ENCODE measurements around the gene DHCR7. TPM values are rescaled to one million over a fixed set of nuclear protein-coding genes. Genes with fewer than 3 reads are reported as not detected.

Gene DHCR7
- polyA plus RNA-seq, 1 donor from 2014 or later = 30.1 TPM

DNA sequence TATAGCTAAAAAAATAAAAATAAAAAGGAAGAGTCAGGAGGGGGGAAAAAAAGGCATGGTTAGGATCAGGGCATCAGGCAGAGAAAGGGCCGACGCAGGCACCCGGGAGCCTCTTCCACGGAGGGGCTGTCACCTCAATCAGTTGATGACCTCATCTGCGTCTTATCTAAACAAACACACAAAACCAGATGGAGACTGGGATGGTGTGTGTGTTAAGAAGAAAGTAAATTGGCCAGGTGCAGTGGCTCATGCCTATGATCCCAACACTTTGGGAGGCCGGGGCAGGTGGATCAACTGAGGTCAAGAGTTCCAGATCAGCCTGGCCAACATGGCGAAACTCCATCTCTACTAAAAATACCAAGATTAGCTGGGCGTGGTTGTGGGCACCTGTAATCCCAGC lies 63.6 kb downstream of the DHCR7 start:
- TF ChIP-seq SMC3 (conservative IDR thresholded peaks at IDR 0.05; ENCODE audit: poor library complexity) = no peak
- H3K4me3 ChIP-seq (ENCODE audit: low read length) = no peak overlapping the region
- no peak overlapping the region for H3K4me2 ChIP-seq (ENCODE audit: low read length)
- no peak overlapping the region for H2AFZ ChIP-seq (ENCODE audit: low read depth, low read length)
- no peaks in the 10 kb centered on the region for H3K9me3 ChIP-seq (ENCODE audit: low read length)
- no peaks in the 10 kb centered on the region for H3K79me2 ChIP-seq (replicated peaks; ENCODE audit: insufficient read depth, low read length)
- no peaks in the 10 kb centered on the region for H4K20me1 ChIP-seq (ENCODE audit: insufficient read depth)
- H3K9ac ChIP-seq (ENCODE audit: low read length) = no peak overlapping the region
- H3K27ac ChIP-seq (ENCODE audit: low read length) = no peak overlapping the region
- no peaks in the 10 kb centered on the region for H3K9me2 ChIP-seq (ENCODE audit: insufficient read depth, low read length)
- no peaks in the 10 kb centered on the region for H3K27me3 ChIP-seq (ENCODE audit: insufficient read depth, low read depth, low read length)
- H3K36me3 ChIP-seq (ENCODE audit: insufficient read depth, low read length) = no peaks in the 10 kb centered on the region
- no peaks in the 10 kb centered on the region for H3F3A ChIP-seq (ENCODE audit: insufficient read depth, low read length, poor library complexity, severe bottlenecking)

Small RNA genes lying within 50 kb of the gene (small RNA-seq; reads per million reads assigned to genes)
- gene MIR6754 = 0 to 1.0 (median 0) reads per million in 3 experiments

Other genes starting within 250 kb of the DHCR7 start
- gene SHANK2, start 195.8 kb downstream of the DHCR7 start, polyA plus RNA-seq = 13.6 and 19.7 TPM in 2 replicates
- 66.9 and 76.8 TPM in 2 replicates for gene NADSYN1, start 4.8 kb upstream of the DHCR7 start, polyA plus RNA-seq
- 0.56 and 1.2 TPM in 2 replicates for gene KRTAP5-7, start 78.9 kb upstream of the DHCR7 start, polyA plus RNA-seq
- not detected in 2 replicates for gene KRTAP5-8, start 89.6 kb upstream of the DHCR7 start, polyA plus RNA-seq
- gene KRTAP5-9, start 100.0 kb upstream of the DHCR7 start, polyA plus RNA-seq = not detected in 2 replicates
- gene KRTAP5-10, start 117.2 kb upstream of the DHCR7 start, polyA plus RNA-seq = 0.62 TPM in 1 of 2 replicates, not detected in the other
- not detected in 2 replicates for gene KRTAP5-11, start 134.5 kb upstream of the DHCR7 start, polyA plus RNA-seq